GM12892 (cell line): ENCODE measurements around the gene NKX6-2.

Experiments used
- DNase-seq: peaks from one replicate; pipeline ENCODE4 v3.0.0; 2011; ENCODE audit not compliant: insufficient read length
- FAIRE-seq: peaks from 2 replicates; lab custom pipeline; 2011; peaks lifted over from hg19 to GRCh38; lab: Jason Lieb, UNC
- POLR2A ChIP-seq: IDR thresholded peaks from 2 replicates; pipeline ENCODE4 v1.6.1; 2011; ENCODE audit warnings: low read depth, low read length, control low read depth
- POLR2AphosphoS5 ChIP-seq: IDR thresholded peaks from 2 replicates; pipeline ENCODE4 v1.6.1; 2011; ENCODE audit warnings: low read depth, low read length, control low read depth
- TAF1 ChIP-seq: IDR thresholded peaks from 2 replicates; pipeline ENCODE4 v1.6.1; 2011; ENCODE audit warnings: low read depth, mild to moderate bottlenecking, control low read depth, low read length, borderline replicate concordance

The NKX6-2 gene

GRCh38 chr10:132811891-132812481 lies 26.0 kb upstream of the NKX6-2 start:
- no peak for DNase-seq
- no peak for FAIRE-seq
- TF ChIP-seq TAF1 = no peak
- TF ChIP-seq POLR2A = no peak
- TF ChIP-seq POLR2AphosphoS5 = no peak

- FAIRE-seq (no peak), DNase-seq (no peak)
- TF ChIP-seq TAF1 (no peak), POLR2A (no peak), POLR2AphosphoS5 (no peak)
Measured at GRCh38 chr10:132810807-132811700, 25.1 kb upstream of the NKX6-2 start.

- DNase-seq (no peak), FAIRE-seq (no peak)
- TF ChIP-seq POLR2A (no peak), POLR2AphosphoS5 (no peak), TAF1 (no peak)
Measured at GRCh38 chr10:132810141-132810806, 24.3 kb upstream of the NKX6-2 start.

GRCh38 chr10:132809232-132810140 lies 23.5 kb upstream of the NKX6-2 start:
- DNase-seq = no peak
- no peak for FAIRE-seq

GRCh38 chr10:132808383-132809231 lies 22.7 kb upstream of the NKX6-2 start:
- no peak for DNase-seq
- no peak for TF ChIP-seq TAF1
- no peak for TF ChIP-seq POLR2A
- no peak for TF ChIP-seq POLR2AphosphoS5

More at GRCh38 chr10:132809232-132810140, 23.5 kb upstream of the NKX6-2 start:
- no peak for TF ChIP-seq TAF1
- TF ChIP-seq POLR2A = no peak
- no peak for TF ChIP-seq POLR2AphosphoS5

GRCh38 chr10:132807621-132808049 lies 21.7 kb upstream of the NKX6-2 start:
- no peak for DNase-seq
- TF ChIP-seq POLR2AphosphoS5 (no peak), POLR2A (no peak)
- no peak for FAIRE-seq

More at GRCh38 chr10:132808383-132809231, 22.7 kb upstream of the NKX6-2 start:
- no peak for FAIRE-seq

- TF ChIP-seq TAF1 (no peak), POLR2AphosphoS5 (no peak), POLR2A (no peak)
- no peak for DNase-seq
- FAIRE-seq = no peak
Measured at GRCh38 chr10:132806561-132807003, 20.6 kb upstream of the NKX6-2 start.

GRCh38 chr10:132806110-132806509 lies 20.2 kb upstream of the NKX6-2 start:
- TF ChIP-seq TAF1 (no peak), POLR2AphosphoS5 (no peak), POLR2A (no peak)
- DNase-seq = no peak
- FAIRE-seq = no peak

- FAIRE-seq (no peak), DNase-seq (no peak)
- TF ChIP-seq POLR2A (no peak), POLR2AphosphoS5 (no peak), TAF1 (no peak)
Measured at GRCh38 chr10:132805599-132805998, 19.7 kb upstream of the NKX6-2 start.

- no peak for DNase-seq
- TF ChIP-seq POLR2AphosphoS5 = no peak
- no peak for TF ChIP-seq POLR2A
- no peak for TF ChIP-seq TAF1
- FAIRE-seq = no peak
Measured at GRCh38 chr10:132804785-132805426, 19.0 kb upstream of the NKX6-2 start.

- DNase-seq = no peak
- no peak for TF ChIP-seq POLR2A
- no peak for TF ChIP-seq POLR2AphosphoS5
- TF ChIP-seq TAF1 = no peak
- FAIRE-seq = no peak
Measured at GRCh38 chr10:132804287-132804686, 18.3 kb upstream of the NKX6-2 start.
